HepG2 (cell line): ENCODE data around the gene PLIN4. TPM values are rescaled to one million over a fixed set of nuclear protein-coding genes. Genes with fewer than 3 reads are reported as not detected.
A peak's percentile ranks its signal among the peaks of the same experiment; 100 is the strongest.

Experiments used
- AKAP8 ChIP-seq: sonication (generic); formaldehyde crosslinking; IDR thresholded peaks from 2 replicates; pipeline ENCODE4 v1.5.1; 2020; ENCODE audit warnings: mild to moderate bottlenecking, missing genetic modification reagents
- ARHGAP35 ChIP-seq: sonication (generic); formaldehyde crosslinking; IDR thresholded peaks from 2 replicates; pipeline ENCODE4 v1.9.0; 2022; ENCODE audit warnings: mild to moderate bottlenecking, inconsistent platforms, moderate library complexity, missing genetic modification reagents, borderline replicate concordance
- CEBPG ChIP-seq: IDR thresholded peaks from 2 replicates; pipeline ENCODE4 v1.6.1; 2016
- CENPX ChIP-seq: sonication (generic); formaldehyde crosslinking; IDR thresholded peaks from 2 replicates; pipeline ENCODE4 v1.9.0; 2021; ENCODE audit warnings: mild to moderate bottlenecking, missing genetic modification reagents, moderate library complexity
- JDP2 ChIP-seq: sonication (generic); formaldehyde crosslinking; IDR thresholded peaks from 2 replicates; pipeline ENCODE4 v1.8.1; 2022; ENCODE audit warnings: missing genetic modification reagents, borderline replicate concordance
- NR3C1 ChIP-seq: sonication (generic); formaldehyde crosslinking; IDR thresholded peaks from 2 replicates; pipeline ENCODE4 v1.4.0; 2020; ENCODE audit warnings: missing genetic modification reagents
- TBL1XR1 ChIP-seq: fragments of 150-350 bp; IDR thresholded peaks from 2 replicates; pipeline ENCODE4 v1.6.1; 2014; ENCODE audit warnings: borderline replicate concordance, low read length; ENCODE audit not compliant: partially characterized antibody
- ZC3H13 ChIP-seq: sonication (generic); formaldehyde crosslinking; IDR thresholded peaks from 2 replicates; pipeline ENCODE4 v1.8.1; 2023; ENCODE audit warnings: mild to moderate bottlenecking, missing genetic modification reagents, moderate library complexity
- ZNF101 ChIP-seq: sonication (generic); formaldehyde crosslinking; IDR thresholded peaks from 2 replicates; pipeline ENCODE4 v1.4.0; 2020; ENCODE audit warnings: mild to moderate bottlenecking, low read depth, missing genetic modification reagents, borderline replicate concordance
- ZNF234 ChIP-seq: sonication (generic); formaldehyde crosslinking; conservative IDR thresholded peaks from 2 replicates; pipeline ENCODE4 v1.5.1; 2020; ENCODE audit warnings: mild to moderate bottlenecking, missing genetic modification reagents
- ZNF24 ChIP-seq: fragments of 450-650 bp; IDR thresholded peaks from 2 replicates; pipeline ENCODE4 v1.6.1; 2017; ENCODE audit warnings: antibody characterized with exemption, mild to moderate bottlenecking
- ZNF274 ChIP-seq: sonication (generic); formaldehyde crosslinking; IDR thresholded peaks from 2 replicates; pipeline ENCODE4 v1.5.1; 2020; ENCODE audit warnings: mild to moderate bottlenecking, missing genetic modification reagents
- ZNF629 ChIP-seq: sonication (generic); formaldehyde crosslinking; conservative IDR thresholded peaks from 2 replicates; pipeline ENCODE4 v1.5.0; 2020; ENCODE audit warnings: missing genetic modification reagents
- ZNF672 ChIP-seq: sonication (generic); formaldehyde crosslinking; IDR thresholded peaks from 2 replicates; pipeline ENCODE4 v1.8.1; 2022; ENCODE audit warnings: missing genetic modification reagents
- polyA plus RNA-seq, 8 experiments: library from polyadenylated mRNA; depleted of rRNA in 3 of 8; stranded (reverse) in 7 of 8; unstranded in 1 of 8; fragments of >200 nt; fragmentation: Illumina TruSeq in 4 of 8; extraction: Trizol in 4 of 8; gene quantifications; 2 replicates each; pipeline versions ENCODE4 v1.2.1 to v1.2.3, GENCODE V29; 2011 to 2016; ENCODE audit warnings: low read depth in 4 of 8, missing spikeins in 1 of 8, mixed read lengths in 1 of 8; ENCODE audit not compliant: insufficient read depth in 1 of 8
- total RNA-seq, 5 experiments: library from RNA; depleted of rRNA; stranded (reverse); fragments of >200 nt; fragmentation: Illumina TruSeq; extraction: Trizol; gene quantifications; 2 replicates each; pipeline ENCODE4 v1.2.3, GENCODE V29; 2016; ENCODE audit warnings: low read depth in 1 of 5
- TF ChIP-seq, protein P1 (sequence below): sonication (generic); formaldehyde crosslinking; IDR thresholded peaks from 2 replicates; pipeline ENCODE4 v1.4.0; 2020; ENCODE audit warnings: missing genetic modification reagents, mild to moderate bottlenecking, borderline replicate concordance
- TF ChIP-seq, protein P2 (sequence below): sonication (generic); formaldehyde crosslinking; IDR thresholded peaks from 2 replicates; pipeline ENCODE4 v1.4.0; 2020; ENCODE audit warnings: missing genetic modification reagents, borderline replicate concordance
- TF ChIP-seq, protein P3 (sequence below): sonication (generic); formaldehyde crosslinking; IDR thresholded peaks from 2 replicates; pipeline ENCODE4 v1.5.0; 2020; ENCODE audit warnings: missing genetic modification reagents, mild to moderate bottlenecking, borderline replicate concordance
- TF ChIP-seq, protein P4 (sequence below): sonication (generic); formaldehyde crosslinking; IDR thresholded peaks from 2 replicates; pipeline ENCODE4 v1.4.0; 2020; ENCODE audit warnings: missing genetic modification reagents

The PLIN4 gene
- total and polyA plus RNA-seq, 2 of the 13 experiments (the other 11 are each of a cell fraction or from before 2014, with no cell fraction given): 1.1 to 1.3 TPM

DNA sequence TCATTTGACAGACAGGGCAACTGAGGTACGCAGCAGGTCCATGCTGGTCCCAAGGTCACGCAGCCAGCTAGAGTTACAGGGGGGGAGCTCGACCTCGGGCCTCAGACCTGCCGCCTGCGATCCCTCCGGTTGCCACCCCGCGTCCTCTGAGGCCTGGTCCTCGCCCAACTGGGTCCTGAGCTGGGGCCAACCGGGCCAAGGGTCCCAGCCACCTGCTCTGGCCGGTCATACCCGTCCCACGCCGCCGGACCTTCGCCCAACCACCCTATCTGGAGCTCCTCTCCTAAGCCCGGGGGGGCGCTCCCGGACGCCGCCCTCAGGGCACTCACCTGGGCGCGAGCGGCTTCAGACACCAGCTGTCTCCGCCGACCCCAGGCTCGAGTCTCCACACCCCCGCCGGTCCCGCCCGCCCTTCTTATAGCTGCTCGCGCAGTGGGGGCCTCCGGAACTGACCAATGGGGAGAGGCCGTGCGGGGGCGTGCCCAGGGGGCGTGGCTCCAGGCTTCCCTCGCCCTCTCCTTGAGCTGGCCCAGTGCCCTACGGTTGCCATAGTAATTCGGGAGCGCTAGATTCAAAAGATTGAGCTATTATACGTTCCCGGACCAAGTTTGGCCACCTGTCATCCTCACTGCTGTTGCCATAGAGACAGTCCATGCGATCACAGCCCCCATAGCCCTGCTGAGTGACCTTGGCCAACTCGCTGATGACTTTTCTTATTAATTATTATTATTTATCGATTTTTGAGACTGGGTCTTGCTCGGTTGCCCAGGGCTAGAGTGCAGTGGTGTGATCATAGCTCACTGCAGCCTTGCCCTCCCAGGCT lies 16.8 kb upstream of the PLIN4 start, which contains the start of gene PLIN5 (continued):
- TF ChIP-seq, protein P1, sequence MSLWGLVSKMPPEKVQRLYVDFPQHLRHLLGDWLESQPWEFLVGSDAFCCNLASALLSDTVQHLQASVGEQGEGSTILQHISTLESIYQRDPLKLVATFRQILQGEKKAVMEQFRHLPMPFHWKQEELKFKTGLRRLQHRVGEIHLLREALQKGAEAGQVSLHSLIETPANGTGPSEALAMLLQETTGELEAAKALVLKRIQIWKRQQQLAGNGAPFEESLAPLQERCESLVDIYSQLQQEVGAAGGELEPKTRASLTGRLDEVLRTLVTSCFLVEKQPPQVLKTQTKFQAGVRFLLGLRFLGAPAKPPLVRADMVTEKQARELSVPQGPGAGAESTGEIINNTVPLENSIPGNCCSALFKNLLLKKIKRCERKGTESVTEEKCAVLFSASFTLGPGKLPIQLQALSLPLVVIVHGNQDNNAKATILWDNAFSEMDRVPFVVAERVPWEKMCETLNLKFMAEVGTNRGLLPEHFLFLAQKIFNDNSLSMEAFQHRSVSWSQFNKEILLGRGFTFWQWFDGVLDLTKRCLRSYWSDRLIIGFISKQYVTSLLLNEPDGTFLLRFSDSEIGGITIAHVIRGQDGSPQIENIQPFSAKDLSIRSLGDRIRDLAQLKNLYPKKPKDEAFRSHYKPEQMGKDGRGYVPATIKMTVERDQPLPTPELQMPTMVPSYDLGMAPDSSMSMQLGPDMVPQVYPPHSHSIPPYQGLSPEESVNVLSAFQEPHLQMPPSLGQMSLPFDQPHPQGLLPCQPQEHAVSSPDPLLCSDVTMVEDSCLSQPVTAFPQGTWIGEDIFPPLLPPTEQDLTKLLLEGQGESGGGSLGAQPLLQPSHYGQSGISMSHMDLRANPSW (CRISPR knock-in tag): no peak
- TF ChIP-seq ZNF101: no peak
- peak; percentile 47; the same call in 1 of the 2 replicates for TF ChIP-seq ZC3H13
- TF ChIP-seq NR3C1 (CRISPR knock-in tag): no peak
- TF ChIP-seq AKAP8 (CRISPR knock-in tag): no peak
- TF ChIP-seq ARHGAP35 (CRISPR knock-in tag): no peak
- TF ChIP-seq ZNF672 (CRISPR knock-in tag): no peak
- TF ChIP-seq, protein P2, sequence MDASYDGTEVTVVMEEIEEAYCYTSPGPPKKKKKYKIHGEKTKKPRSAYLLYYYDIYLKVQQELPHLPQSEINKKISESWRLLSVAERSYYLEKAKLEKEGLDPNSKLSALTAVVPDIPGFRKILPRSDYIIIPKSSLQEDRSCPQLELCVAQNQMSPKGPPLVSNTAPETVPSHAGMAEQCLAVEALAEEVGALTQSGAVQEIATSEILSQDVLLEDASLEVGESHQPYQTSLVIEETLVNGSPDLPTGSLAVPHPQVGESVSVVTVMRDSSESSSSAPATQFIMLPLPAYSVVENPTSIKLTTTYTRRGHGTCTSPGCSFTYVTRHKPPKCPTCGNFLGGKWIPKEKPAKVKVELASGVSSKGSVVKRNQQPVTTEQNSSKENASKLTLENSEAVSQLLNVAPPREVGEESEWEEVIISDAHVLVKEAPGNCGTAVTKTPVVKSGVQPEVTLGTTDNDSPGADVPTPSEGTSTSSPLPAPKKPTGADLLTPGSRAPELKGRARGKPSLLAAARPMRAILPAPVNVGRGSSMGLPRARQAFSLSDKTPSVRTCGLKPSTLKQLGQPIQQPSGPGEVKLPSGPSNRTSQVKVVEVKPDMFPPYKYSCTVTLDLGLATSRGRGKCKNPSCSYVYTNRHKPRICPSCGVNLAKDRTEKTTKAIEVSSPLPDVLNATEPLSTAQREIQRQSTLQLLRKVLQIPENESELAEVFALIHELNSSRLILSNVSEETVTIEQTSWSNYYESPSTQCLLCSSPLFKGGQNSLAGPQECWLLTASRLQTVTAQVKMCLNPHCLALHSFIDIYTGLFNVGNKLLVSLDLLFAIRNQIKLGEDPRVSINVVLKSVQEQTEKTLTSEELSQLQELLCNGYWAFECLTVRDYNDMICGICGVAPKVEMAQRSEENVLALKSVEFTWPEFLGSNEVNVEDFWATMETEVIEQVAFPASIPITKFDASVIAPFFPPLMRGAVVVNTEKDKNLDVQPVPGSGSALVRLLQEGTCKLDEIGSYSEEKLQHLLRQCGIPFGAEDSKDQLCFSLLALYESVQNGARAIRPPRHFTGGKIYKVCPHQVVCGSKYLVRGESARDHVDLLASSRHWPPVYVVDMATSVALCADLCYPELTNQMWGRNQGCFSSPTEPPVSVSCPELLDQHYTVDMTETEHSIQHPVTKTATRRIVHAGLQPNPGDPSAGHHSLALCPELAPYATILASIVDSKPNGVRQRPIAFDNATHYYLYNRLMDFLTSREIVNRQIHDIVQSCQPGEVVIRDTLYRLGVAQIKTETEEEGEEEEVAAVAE (CRISPR knock-in tag): 0 out of 2 replicates have a peak, but pooled peaks have one; percentile 22
- no peak for TF ChIP-seq JDP2
- TF ChIP-seq ZNF274 (CRISPR knock-in tag): no peak
- no peak for TF ChIP-seq ZNF24
- TF ChIP-seq, protein P3, sequence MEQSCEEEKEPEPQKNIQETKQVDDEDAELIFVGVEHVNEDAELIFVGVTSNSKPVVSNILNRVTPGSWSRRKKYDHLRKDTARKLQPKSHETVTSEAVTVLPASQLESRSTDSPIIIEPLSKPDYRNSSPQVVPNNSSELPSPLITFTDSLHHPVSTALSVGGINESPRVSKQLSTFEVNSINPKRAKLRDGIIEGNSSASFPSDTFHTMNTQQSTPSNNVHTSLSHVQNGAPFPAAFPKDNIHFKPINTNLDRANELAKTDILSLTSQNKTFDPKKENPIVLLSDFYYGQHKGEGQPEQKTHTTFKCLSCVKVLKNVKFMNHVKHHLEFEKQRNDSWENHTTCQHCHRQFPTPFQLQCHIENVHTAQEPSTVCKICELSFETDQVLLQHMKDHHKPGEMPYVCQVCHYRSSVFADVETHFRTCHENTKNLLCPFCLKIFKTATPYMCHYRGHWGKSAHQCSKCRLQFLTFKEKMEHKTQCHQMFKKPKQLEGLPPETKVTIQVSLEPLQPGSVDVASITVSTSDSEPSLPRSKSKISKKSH: no peak
- no peak for TF ChIP-seq CEBPG
- TF ChIP-seq CENPX: no peak
- no peak for TF ChIP-seq TBL1XR1
- TF ChIP-seq, protein P4, sequence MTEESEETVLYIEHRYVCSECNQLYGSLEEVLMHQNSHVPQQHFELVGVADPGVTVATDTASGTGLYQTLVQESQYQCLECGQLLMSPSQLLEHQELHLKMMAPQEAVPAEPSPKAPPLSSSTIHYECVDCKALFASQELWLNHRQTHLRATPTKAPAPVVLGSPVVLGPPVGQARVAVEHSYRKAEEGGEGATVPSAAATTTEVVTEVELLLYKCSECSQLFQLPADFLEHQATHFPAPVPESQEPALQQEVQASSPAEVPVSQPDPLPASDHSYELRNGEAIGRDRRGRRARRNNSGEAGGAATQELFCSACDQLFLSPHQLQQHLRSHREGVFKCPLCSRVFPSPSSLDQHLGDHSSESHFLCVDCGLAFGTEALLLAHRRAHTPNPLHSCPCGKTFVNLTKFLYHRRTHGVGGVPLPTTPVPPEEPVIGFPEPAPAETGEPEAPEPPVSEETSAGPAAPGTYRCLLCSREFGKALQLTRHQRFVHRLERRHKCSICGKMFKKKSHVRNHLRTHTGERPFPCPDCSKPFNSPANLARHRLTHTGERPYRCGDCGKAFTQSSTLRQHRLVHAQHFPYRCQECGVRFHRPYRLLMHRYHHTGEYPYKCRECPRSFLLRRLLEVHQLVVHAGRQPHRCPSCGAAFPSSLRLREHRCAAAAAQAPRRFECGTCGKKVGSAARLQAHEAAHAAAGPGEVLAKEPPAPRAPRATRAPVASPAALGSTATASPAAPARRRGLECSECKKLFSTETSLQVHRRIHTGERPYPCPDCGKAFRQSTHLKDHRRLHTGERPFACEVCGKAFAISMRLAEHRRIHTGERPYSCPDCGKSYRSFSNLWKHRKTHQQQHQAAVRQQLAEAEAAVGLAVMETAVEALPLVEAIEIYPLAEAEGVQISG (CRISPR knock-in tag): no peak
- no peak for TF ChIP-seq ZNF234
- no peak for TF ChIP-seq ZNF629 (CRISPR knock-in tag)
